Activated B cell treated with CpG ODN at 0.5 μM for 24 hours (primary cell): ENCODE measurements around the gene SPACA1. TPM values are rescaled to one million over a fixed set of nuclear protein-coding genes. Genes with fewer than 3 reads are reported as not detected.
"Not testable (repeated sequence)": the region's sequence is repeated elsewhere in the genome, so short reads cannot be mapped to it uniquely, and the experiment has no call there.

Experiments
- ATAC-seq: fragments of 200-7000 bp; cut with Tn5 transposase; one replicate; pipeline ENCODE4 v1.10.0; 2021; ENCODE audit warnings: low read depth, mild to moderate bottlenecking, moderate library complexity
- CTCF ChIA-PET: fragments of 350-600 bp; sonication (Branson Sonifier 250); formaldehyde crosslinking; loops from one replicate; lab custom pipeline; 2021; ENCODE audit warnings: antibody characterized with exemption; lab: Charles Lee
- POLR2A ChIA-PET: fragments of 350-600 bp; sonication (Branson Sonifier 250); formaldehyde crosslinking; loops from one replicate; lab custom pipeline; 2021; ENCODE audit warnings: antibody characterized with exemption; lab: Charles Lee
- DNase-seq: peaks from one replicate; pipeline ENCODE4 v3.0.0; 2022
- H3K27ac Mint-ChIP-seq: one replicate; pipeline ENCODE4 v1.8.0; 2020; ENCODE audit warnings: mixed read lengths
- H3K27me3 Mint-ChIP-seq: one replicate; pipeline ENCODE4 v1.8.0; 2021; ENCODE audit warnings: mixed read lengths
- H3K36me3 Mint-ChIP-seq: one replicate; pipeline ENCODE4 v1.8.0; 2021; ENCODE audit warnings: low read depth, mixed read lengths
- H3K4me1 Mint-ChIP-seq: one replicate; pipeline ENCODE4 v1.8.0; 2021; ENCODE audit warnings: mixed read lengths
- H3K4me3 Mint-ChIP-seq: one replicate; pipeline ENCODE4 v1.8.0; 2020; ENCODE audit warnings: mild to moderate bottlenecking, mixed read lengths
- H3K9me3 Mint-ChIP-seq: one replicate; pipeline ENCODE4 v1.8.0; 2020; ENCODE audit warnings: mixed read lengths
- intact Hi-C: fragments of 100-400 bp; cut with micrococcal nuclease; formaldehyde crosslinking; loops from one replicate; pipeline ENCODE4 v1.15.1; 2024
- total RNA-seq: library from RNA; stranded (reverse); gene quantifications from 2 replicates; pipeline ENCODE4 v1.2.3, GENCODE V29; 2022
- TF ChIP-seq, protein P1 (sequence below): fragments of 200-600 bp; IDR thresholded peaks from one replicate; pipeline ENCODE4 v1.8.0; 2022; ENCODE audit warnings: antibody characterized with exemption, mild to moderate bottlenecking

The SPACA1 gene, protein sequence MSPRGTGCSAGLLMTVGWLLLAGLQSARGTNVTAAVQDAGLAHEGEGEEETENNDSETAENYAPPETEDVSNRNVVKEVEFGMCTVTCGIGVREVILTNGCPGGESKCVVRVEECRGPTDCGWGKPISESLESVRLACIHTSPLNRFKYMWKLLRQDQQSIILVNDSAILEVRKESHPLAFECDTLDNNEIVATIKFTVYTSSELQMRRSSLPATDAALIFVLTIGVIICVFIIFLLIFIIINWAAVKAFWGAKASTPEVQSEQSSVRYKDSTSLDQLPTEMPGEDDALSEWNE
- total RNA-seq = not detected in 2 replicates

DNA sequence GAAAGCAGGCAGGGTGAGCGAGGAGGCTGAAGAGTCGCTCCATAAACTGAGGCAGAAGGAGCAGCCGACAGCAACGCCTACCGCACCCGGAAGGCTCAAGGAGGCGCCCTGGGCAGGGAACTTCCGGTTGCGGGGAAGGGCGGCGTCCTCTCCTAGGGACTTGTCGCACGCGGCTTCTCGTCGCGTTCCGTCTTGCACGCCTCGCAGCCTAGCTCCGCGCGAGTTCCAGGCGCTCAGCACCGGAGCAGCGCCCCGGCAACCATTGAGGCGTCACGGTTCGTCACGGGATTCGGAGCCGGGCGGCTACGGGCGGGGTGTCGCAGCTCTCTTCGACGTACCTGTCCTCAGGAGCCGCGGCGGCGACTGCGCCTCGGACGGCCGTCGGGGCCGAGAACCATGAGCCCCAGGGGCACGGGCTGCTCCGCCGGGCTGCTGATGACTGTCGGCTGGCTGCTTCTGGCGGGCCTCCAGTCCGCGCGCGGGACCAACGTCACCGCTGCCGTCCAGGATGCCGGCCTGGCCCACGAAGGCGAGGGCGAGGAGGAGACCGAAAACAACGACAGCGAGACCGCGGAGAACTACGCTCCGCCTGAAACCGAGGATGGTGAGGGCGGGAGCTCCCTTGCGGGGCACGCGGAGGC, at the start of gene SPACA1:
Gene SPACA1 (plus strand): TSS at position 332 of the 641 bp plus-strand sequence. CDS start 65 bp downstream, at position 397.
- Mint-ChIP-seq H3K9me3 (no peaks in the 10 kb centered on the region), H3K27ac (no peak within 1 kb of the TSS), H3K4me3 (no peak within 1 kb of the TSS), H3K36me3 (no peaks in the 10 kb centered on the region), H3K27me3 (peaks cover 10% of the 10 kb centered on the region), H3K4me1 (no peaks in the 10 kb centered on the region)
- TF ChIP-seq, protein P1, sequence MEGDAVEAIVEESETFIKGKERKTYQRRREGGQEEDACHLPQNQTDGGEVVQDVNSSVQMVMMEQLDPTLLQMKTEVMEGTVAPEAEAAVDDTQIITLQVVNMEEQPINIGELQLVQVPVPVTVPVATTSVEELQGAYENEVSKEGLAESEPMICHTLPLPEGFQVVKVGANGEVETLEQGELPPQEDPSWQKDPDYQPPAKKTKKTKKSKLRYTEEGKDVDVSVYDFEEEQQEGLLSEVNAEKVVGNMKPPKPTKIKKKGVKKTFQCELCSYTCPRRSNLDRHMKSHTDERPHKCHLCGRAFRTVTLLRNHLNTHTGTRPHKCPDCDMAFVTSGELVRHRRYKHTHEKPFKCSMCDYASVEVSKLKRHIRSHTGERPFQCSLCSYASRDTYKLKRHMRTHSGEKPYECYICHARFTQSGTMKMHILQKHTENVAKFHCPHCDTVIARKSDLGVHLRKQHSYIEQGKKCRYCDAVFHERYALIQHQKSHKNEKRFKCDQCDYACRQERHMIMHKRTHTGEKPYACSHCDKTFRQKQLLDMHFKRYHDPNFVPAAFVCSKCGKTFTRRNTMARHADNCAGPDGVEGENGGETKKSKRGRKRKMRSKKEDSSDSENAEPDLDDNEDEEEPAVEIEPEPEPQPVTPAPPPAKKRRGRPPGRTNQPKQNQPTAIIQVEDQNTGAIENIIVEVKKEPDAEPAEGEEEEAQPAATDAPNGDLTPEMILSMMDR = no peak
- intact Hi-C loops = no loop called here
- ChIA-PET CTCF (no interaction called here), POLR2A (no interaction called here)
- DNase-seq (no peak), ATAC-seq (no peak)

DNA sequence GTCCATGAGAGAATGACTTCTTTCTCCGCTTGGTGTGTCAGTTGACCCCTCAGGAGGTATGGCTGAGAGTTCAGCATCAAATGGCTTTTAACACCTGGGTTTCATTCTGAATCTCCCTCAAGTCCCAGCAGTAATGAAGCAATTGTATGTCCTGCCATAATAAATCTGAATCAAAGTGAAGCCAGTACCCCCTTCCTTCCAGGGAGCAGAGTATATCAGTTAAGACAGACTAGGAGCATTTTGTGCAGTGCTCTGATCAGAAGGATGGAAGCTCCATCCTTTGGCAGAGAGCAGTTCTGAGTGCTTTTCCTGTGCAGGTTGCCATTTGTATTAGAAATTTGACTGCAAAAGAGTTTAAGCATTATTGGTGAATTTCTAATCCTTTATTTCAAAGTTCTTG, 46.9 kb upstream of the SPACA1 start:
- peaks cover 2% of the 10 kb centered on the region for H3K27me3 Mint-ChIP-seq
- intact Hi-C loops = no loop called here
- ChIA-PET CTCF (no interaction called here), POLR2A (no interaction called here)
- H3K4me3 Mint-ChIP-seq = no peak overlapping the region
- no peaks in the 10 kb centered on the region for H3K36me3 Mint-ChIP-seq
- H3K9me3 Mint-ChIP-seq = no peaks in the 10 kb centered on the region
- no peak for DNase-seq
- no peak for ATAC-seq
- H3K27ac Mint-ChIP-seq = no peak overlapping the region
- no peaks in the 10 kb centered on the region for H3K4me1 Mint-ChIP-seq
- TF ChIP-seq, protein P1 = no peak

DNA sequence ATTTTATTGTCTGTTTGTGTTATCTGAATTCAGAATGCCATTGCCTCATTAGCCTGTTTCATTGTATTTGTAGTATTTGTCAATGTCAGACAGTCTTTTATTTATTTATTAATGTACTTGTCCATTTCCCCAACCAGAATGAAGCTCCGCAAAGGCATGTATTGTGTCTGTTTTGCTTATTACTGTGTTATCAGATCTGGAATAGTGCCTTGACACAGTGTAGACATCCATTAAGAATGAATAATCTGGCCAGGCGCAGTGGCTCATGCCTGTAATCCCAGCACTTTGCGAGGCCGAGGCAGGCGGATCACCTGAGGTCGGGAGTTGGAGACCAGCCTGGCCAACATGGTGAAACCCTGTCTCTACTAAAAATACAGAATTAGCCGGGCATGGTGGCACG, 46.4 kb upstream of the SPACA1 start:
- H3K27ac Mint-ChIP-seq, H3K4me1 Mint-ChIP-seq, ATAC-seq, POLR2A ChIA-PET, DNase-seq, H3K27me3 Mint-ChIP-seq, CTCF ChIA-PET, H3K36me3 Mint-ChIP-seq, intact Hi-C loops, H3K4me3 Mint-ChIP-seq, H3K9me3 Mint-ChIP-seq: not testable (repeated sequence)

DNA sequence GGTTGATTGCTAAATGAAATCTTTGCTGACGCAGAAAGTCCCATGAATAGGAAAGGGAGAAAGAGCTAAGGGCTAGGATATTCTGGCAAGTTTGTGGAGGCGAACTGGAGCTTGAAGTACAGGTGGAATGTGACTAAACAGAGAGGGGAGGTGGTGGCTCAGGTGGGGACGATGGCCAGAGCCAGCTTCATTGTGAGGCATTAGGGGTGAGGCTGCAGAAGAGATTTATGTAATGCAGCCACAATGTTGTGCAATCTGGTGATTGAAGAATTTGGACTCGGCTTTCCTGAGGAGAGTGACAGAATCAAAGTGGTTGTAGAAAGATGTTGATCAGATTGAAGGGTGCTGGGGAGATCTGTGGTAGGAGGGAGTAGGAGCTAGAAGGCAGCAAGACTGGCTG, 42.9 kb upstream of the SPACA1 start:
- TF ChIP-seq, protein P1 = no peak
- DNase-seq = no peak
- CTCF ChIA-PET = interaction anchor here (0.6 kb wide), 1 partner anchor 150 kb away, joined by 3 read pairs; no protein-coding TSS in a partner anchor
- H3K4me1 Mint-ChIP-seq = peaks cover 7% of the 10 kb centered on the region
- no peaks in the 10 kb centered on the region for H3K9me3 Mint-ChIP-seq
- POLR2A ChIA-PET = no interaction called here
- H3K36me3 Mint-ChIP-seq = no peaks in the 10 kb centered on the region
- H3K4me3 Mint-ChIP-seq = no peak overlapping the region
- ATAC-seq = no peak
- no peak overlapping the region for H3K27ac Mint-ChIP-seq
- intact Hi-C loops = no loop called here
- H3K27me3 Mint-ChIP-seq = peaks cover 7% of the 10 kb centered on the region

DNA sequence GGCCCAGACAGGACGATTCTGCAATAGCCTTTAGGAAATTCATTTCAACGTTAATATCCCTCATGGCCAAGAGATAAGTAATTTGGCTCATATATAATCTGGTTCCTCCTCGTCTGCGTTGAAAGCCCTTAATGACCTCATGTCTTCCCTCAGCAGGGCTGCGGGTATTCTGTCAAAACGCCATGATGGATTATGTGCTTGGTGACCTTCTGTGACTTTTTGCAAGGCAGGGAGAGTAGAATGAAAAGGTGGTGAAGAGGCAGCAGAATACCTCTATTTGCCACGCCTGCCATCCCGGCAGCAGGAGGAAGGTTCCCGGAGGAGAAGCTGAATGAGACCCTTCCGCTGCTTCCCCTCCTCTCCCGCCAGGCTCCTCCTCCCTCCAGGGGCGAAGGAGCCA, 41.1 kb upstream of the SPACA1 start:
- DNase-seq (no peak), ATAC-seq (no peak)
- Mint-ChIP-seq H3K9me3 (no peaks in the 10 kb centered on the region), H3K4me3 (no peak overlapping the region), H3K36me3 (no peaks in the 10 kb centered on the region), H3K27me3 (peaks cover 5% of the 10 kb centered on the region), H3K27ac (no peak overlapping the region), H3K4me1 (peaks cover 7% of the 10 kb centered on the region)
- TF ChIP-seq, protein P1 = no peak
- intact Hi-C loops = no loop called here
- ChIA-PET POLR2A (no interaction called here), CTCF (no interaction called here)
